ENCODE results near the gene GULP1.
A peak's percentile ranks its signal among the peaks of the same experiment; 100 is the strongest.

The GULP1 gene

DNA sequence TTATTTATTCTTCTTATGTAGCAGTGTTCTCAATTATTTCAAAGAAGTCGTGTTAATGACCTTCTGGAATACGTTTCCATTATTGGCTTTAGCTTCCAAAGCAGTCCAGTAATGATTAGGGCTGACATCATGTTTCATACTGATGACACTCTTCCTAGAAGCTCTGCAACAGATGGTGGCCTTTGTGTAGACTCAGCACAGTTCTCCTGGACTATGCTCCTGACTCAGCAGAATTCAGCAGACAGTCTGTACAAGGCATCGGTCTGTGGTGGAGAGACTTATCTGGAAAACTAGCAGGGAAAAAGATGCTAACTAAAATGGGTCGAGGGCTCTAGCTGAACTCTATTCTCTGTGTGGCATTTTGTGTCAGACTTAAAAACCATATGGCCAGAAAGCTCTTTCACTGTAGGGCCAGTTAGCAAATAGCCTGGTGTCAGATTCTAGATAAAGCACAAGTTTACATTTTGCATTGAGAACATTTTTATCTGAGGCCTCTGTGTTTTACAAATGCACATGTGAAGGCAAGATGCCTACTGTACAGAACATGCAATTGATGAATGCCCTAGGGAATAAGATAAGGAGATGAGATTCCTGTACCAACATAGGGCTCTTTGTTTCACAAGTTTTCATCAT lies 35.1 kb downstream of the GULP1 start:
- DNase-seq: no peak

DNA sequence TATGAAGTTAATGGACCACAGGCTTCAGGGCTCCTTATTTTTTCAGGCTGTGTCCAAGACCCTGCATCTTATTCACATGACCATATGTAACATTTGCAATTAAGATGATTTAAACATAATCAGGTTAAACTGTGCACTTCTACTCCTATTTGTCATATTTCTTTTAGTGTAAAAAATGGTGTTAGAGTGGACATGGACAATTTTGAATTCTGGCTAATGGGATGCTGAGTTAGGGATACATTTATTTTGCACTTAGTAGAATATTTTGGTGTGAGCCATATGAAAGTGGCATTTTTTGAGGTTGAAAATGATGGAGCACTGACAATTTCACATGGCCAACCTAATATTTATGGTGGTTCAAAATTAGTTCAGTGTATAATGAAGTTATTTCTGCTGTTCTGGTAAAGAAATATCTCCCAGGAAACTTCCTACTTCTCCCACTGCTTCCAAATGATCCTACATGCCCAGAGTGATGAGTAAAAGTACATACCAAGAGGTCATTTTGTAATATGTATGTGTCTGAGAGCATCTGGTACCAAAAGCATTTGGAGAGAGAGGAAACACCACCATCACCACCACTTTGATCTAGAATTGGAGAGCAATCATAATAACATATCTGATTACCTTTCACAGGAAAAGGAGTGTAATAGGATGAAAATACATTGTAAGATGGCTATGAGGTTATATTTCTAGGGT lies 36.0 kb downstream of the GULP1 start:
- no peak for DNase-seq

DNA sequence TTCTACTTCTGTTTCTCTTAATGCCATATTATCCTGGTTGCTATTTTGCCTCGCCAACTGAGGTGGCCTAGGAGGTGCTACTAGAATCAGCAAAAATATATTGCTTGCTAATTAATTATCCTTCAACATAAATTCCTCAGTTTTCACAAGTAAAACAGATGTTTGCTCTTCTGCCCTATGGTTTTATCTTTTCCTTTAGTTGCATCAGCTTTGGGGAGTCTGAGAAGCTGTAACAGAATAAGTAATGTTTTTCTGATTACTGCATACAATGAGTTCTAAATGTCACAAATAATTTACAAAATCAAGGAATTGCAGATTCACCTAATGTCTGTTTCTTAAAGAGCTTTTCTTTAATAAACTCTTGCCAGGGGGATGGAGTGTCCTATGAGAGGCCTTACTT lies 36.7 kb downstream of the GULP1 start:
- no peak for DNase-seq

DNA sequence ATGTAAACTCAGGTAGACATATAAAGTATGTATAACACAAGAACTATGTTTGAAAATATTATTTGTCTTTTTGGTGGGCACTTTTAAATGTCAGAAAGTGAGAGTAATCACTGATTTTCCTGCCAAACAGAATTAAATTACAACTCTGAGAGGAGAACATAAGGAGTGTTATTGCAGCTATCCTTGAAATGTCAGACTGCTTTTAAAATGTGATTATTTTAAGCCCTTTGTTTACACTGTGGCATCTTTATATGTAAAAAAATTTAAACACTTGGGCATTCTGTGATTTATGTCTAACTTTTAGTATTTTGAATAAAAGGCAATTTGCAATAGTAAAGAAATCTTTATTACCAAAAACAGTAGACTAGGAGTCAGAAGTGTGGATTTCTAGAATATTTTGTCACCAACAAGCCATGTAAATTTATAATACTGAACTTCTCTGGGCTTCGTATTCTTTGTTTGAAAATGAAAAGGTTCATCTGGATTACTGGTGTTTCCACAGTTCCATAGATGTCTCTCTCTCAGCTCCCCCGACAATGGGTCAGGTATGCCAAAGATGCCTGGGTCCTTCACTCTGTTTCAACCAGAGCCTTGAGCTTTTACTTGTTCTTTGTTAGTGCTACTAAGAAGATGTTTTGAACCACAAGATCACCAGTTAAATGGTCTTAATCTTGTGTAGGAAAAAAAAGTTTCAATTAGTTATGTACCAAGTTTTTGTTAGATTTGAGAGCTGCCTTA lies 38.8 kb downstream of the GULP1 start:
- DNase-seq: no peak

DNA sequence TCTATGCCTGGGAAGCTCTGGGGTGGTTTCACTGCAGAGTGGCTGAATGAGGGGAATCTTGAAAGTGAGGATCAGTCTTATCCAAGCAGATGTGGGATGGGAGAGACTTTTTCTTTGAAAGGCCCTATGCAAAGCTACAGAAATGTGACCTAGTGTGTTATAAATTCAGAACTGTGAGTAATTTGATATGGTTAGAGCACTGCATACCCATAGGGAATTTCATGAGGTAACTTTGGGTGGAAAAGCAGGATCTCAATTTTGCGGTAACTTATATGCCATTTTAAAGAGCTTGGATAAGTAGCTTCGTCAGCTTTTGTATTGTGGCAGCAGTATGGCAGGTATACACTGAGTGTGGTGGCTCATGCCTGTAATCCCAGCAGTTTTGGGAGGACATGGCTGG lies 40.9 kb downstream of the GULP1 start:
- no peak for DNase-seq

DNA sequence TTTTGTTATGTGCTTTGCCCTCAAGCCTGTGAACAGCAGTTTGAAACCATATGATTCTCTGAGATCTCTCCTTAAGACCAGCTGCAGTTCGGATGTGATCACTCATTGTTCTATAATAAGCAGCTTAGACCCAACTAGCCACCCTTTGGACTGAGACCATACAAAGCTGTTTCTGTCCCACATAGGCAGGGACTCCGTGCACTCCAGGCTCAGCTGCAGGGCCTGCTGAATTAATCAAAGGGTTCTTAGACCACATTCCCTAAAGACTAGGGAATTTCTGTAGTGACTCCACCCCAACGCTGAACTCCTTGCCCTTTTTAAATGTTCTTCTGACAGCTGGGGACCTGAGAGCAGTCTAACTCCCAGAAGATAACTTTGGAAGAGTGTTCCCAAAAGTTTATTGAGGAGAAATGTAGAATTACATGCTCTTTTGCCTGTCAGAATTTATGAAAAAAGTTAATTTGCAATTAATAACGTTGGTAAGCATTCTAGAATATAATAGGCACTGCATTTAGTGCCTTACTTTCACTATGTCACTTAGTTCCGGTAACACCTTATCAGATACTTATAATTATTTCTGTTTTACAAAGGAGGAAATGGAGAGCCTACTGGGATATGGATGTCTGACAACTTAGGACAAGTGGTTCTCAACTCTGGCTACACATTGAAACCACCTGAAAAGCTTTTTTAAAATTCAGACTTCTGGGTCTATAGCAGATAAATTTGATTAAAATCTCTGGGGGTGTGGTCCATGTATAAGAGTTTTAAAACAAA lies 42.3 kb downstream of the GULP1 start:
- no peak for DNase-seq

DNA sequence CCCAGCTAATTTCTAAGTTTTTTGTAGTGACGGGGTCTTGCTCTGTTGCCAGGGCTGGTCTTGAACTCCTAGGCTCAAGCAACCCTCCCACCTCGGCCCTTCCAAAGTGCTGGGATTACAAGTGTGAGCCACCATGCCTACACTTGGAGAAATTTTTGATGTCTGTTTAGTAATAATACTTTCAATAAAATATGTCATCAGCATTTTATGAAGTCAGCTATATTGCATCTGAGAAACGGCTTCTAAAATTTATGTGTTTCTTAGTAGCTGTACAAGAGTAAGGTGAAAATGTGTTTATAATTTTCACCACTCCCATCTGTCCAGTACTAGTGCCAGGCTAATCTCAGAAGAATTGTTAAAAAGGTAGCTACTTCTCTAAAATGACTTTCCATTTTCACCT lies 46.8 kb downstream of the GULP1 start:
- DNase-seq: no peak

DNA sequence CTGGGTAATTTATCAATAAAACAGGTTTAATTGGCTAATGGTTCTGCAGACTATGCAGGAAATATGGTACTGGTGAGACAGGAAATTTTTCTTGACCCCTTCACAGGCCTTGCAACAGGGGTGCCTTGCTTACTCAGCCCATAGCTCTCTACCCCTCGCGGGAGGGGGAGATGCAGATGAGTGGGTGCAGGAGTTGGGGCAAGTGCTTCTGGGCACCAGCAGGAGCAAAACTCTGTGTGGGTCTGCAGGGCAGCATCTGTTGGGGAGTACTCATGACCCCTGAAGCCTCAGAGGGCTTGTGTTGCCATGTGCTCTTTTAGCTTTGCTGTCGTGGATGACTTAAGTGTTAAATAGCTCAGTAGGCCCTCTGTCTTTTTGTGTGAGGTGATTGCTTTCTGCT lies 48.6 kb downstream of the GULP1 start:
- no peak for DNase-seq

DNA sequence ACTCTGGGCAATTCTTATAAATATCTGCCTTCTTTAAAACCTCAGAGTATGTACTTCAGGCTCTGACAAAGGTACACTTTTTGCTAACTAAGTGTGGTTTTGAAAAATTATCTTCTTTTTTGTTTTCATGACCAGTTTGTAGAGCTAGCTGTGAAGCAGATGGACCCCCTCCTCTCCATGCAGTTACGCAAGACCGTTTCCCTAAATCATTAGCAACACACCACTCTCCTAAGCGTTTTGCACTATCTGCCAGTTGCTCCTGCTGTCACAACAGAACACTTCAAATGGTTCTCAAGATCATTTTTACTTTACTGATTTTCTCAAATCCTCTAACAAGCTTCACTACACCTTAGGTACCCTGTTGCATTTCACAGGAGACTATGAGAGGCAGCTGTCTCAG lies 53.3 kb downstream of the GULP1 start:
- DNase-seq: peak; percentile 36

DNA sequence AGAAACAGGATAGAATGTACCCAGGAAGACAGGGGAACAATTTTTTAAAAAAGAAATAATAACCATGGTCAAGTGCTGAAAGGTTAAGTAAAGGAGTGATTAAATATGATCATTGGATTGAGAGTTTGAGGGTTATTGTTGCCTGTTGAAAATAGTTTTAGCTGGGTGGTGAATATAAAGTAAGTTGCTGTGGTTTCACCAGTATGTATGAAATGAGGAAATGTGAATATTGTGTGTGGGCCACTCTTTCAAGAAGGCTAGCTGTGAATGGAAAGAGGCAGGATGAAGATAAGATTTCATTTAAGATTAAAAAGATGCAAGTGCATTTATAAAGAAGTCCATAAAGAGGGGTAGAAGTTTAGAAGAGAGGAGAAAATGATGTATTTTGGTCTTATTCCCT lies 53.8 kb downstream of the GULP1 start:
- peak; percentile 35 for DNase-seq

DNA sequence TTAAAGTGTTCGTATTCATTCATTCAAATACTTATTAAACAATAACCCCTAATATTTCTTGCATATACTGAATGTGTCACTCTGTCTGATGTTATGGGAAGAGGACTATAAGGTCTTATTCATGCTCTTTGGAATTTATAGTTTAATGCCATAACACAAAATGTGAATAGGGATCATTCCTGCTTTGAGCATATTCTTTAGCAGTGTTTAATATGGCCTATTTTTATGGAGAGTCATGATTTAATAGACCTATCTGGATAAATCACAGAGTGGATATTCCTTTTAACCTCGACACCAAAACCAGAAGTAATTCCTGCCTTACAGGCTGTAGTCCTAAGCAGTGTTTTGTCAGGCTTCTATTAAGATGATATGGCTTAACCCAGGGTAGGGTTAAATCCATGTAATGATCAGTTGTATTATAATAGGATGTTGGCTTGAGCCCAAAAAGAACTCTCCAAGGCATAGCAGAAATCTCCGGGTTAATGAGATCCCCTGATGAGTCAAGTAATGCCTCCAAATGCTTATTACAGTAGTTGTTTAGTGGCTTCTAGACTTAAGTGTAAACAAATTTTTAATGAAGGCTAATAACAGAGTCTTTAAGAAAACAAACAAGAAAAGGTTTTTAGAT lies 54.3 kb downstream of the GULP1 start:
- no peak for DNase-seq

DNA sequence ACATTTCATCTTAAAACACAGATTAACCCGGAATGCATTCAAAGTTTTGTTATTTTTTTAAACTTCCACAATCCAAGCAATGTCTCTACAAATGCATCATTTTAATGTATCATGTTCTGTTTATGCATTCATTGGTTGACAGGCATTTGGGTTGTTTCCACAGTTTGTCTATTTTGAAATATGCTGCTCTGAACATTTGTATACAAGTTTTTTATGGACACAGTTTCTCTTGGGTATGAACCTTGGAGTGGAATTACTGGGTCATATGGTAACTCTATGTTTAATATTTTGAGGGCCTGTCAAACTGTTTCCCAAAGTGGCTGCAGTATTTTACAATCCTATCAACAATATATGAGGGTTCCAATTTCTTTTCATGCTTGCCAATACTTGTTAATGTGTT lies 57.3 kb downstream of the GULP1 start:
- DNase-seq: no peak

DNA sequence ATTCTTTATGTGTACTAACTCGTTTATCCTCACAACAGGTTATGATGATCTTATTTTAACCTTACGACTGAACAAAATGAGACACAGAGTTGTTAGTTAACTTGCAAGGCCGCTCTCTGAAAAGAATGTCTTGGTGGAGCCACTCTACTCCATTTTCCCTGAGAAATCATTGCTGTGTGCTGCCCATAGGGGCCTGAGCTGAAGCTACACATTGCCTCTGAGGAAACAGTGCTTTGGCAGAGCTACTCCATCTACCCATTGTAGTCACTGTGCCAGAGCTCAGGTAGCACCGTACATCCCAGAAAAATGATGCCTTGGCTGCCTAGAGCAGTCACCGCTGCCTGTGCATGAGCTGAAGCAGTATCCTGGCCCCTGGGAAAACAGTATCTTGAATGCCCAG lies 61.6 kb downstream of the GULP1 start:
- DNase-seq: no peak

DNA sequence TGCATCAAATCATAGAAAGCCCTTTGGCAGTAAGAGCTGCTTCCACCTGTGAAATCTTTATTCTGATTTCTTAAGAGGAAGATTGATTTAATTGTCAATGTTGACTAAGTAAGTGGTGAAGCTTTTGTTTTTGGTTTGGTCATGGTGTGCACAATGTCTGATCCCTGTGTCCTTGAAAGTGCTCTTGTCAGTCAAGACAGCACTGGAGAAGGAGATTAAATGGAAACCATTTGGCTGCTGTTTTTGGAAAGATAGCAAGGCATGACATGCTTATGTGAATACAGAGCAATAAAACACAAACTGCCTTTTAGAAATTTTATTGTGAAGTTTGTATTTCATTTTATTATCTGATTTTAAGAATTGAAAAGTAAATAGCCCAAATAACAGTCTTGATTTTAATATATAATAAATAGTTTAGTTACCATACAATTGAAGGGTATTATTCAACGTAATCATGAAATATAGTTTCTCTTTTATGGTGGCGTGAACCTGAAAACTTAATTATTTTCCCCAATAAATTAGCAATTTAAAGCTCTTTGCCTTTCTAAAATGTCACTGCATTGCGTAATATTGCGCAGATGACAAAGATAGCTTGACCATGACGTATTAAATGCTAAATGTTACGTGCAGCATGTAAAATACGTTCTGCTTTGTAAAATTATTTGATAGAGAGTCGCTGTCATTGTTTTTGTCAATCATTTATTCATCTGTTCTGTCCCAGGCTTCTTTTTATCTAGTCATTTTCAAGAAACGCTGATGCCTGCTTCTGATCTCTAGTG lies 69.0 kb downstream of the GULP1 start:
- no peak for DNase-seq

DNA sequence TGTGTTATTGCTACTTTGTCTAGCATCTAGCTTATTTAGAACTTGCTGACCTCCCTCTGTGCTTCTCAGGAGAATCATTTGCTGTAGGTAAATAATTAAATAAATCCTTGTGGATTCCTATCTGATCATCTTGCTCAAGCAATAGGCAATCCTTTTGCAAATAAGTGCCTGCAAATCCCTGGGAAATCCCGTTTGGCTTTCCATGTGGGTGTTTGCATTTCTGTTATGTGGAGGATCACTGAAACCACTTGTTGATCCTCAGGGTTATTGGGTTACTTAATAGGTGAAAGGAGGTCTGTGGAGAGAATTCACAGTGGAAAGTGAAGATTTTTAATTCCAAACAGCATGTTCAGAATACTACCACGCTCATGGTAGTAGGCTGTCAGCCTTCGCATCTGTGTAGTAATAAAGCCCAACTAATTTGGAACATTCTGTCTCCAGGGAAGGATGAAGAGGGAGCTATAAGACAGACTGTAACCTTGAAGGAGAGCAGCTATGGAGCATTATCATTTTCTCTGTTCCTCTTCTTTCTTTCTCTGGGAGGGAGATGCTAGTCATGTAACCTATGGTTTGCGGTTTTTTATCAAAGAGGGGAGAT lies 72.5 kb downstream of the GULP1 start:
- no peak for DNase-seq

DNA sequence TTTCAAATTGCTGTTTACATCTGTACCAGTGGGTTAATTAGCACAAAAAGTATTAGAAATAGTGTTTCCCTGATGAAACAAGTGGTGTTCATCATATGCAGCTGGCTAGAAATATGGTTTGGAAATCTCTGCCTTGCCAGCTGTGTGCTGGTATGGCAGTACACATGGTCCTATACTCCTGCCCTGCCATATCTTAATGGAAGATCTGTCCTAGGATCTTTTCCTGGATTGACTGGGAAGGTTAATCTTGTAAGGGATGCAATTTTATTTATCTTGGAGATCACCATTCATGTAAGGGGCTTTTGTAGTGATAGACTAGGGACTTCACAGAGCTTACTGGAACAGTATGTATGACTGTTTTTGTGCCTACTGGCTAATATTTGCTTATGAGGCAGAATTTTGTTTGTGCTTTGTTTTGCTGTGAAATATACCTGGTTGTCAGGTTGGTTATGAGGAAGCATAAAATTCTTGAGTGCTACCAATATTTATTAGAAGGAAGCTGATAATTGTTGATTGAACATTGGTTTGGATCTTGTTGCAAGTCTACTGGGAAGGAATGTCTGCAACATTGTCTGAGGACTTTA lies 73.5 kb downstream of the GULP1 start:
- DNase-seq: no peak

DNA sequence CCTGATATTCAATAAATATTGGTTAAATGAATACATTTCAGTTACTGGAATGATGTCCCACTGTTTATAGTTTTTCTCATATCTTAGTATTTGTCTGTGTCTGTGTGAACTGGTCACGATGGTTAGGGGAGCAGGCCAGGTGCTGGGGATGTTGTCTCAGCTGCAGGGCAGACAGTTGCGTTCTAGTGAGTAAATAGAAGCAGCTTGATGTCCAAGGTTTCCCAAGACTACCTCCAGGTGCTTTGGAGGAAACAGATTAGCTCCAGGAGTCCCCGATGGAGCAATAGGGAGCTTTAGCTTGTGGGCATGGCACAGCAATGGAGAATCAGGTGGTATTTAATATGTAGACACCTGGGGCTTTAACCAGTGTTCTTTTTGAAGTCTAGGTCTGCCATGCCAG lies 75.5 kb downstream of the GULP1 start:
- DNase-seq: no peak

DNA sequence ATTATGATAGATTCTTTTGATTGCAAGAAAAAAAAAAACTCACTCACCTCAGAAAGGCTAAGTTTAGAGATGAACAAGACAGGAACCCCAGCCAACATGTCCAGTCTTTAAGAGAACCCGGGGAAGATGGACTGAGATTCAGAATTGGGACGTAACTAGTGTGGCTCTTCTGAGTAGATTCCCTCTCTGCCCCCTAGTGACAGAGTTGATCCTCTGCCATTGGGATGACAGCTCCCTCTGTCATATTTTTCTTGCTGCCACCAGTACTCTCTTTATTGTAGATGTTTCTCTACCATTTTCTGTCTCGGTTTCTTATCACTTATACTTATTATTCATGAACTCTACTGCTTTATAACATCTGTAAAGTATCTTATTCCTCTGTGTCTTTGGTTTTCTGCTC lies 77.7 kb downstream of the GULP1 start:
- DNase-seq: peak; percentile 70

DNA sequence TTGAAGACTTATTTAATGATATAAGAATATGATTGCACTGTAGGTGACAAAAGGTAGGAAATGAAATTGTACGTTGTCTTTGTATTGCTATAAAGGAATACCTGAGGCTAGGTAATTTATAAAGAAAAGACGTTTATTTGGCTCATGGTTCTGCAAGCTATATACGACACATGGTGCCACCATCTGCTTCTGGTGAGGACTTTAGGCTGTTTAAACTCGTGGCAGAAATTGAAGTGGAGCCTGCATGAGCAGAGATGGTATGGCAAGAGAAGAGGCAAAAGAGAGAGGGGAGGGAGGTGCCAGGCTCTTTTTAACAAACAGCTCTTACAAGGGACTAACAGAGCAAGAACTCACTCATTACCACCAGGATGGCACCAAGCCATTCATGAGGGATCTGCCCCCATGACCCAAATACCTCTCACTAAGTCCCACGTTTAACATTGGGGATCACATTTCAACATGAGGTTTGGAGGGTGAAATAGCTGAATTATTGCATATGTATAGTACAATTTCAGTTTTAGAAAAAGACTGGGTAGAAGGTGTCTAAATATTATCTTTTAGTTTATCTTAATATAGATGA lies 86.8 kb downstream of the GULP1 start:
- DNase-seq: no peak

DNA sequence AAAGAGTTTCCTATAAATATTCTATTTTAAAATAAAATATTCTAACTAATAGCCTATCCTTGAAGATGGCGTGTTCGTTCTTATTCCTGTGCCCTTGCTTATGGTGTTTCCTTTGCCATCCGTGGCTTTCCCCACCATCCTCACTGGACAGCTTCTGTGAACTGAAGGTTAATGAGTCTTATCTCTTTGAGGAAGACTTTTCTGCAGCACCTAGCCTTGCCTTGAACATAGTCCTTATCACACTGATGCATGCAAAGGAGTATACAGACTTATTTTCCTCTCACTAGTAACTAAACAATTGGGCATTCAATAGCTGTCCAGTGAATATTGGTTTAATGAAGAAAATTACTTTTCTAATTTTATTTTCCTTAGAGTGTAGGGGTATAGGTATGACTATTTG lies 88.1 kb downstream of the GULP1 start:
- DNase-seq: no peak

DNA sequence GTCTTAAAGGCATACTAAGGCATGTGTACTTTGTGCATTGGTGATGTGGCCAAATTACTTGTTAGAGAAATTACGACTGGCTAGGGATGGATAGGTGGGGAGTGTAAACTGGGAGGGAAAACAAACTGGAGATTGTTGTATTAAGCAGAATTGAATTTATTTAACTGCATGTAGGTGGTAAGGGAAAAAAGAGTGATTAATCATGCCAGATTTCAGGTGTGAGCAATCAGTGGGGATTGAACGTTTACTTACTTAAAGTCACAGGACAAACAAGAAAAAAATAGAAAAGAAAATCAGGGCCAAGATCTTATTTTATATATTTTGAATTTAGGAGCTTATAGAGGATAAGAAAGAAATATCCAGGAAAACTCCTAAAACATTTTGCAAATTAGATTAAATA lies 88.6 kb downstream of the GULP1 start:
- no peak for DNase-seq
